Dendritic cell treated with granulocyte-macrophage colony-stimulating factor and Interleukin-4, amounts not matched to agents 40 ng/mL and 50 ng/mL, for 4 days (primary cell): Measurements from ENCODE around the gene CACNA2D1.
"Not testable (repeated sequence)": the region's sequence is repeated elsewhere in the genome, so short reads cannot be mapped to it uniquely, and the experiment has no call there.

ENCODE experiments used
- H3K27ac Mint-ChIP-seq: one replicate; pipeline ENCODE4 v1.8.0; 2022; ENCODE audit warnings: mild to moderate bottlenecking, mixed read lengths
- H3K27me3 Mint-ChIP-seq: one replicate; pipeline ENCODE4 v1.8.0; 2022; ENCODE audit warnings: mild to moderate bottlenecking, mixed read lengths
- H3K36me3 Mint-ChIP-seq: one replicate; pipeline ENCODE4 v1.8.0; 2022; ENCODE audit warnings: low read depth, mixed read lengths
- H3K4me1 Mint-ChIP-seq: one replicate; pipeline ENCODE4 v1.8.0; 2022; ENCODE audit warnings: low read depth, mixed read lengths
- H3K4me3 Mint-ChIP-seq: one replicate; pipeline ENCODE4 v1.8.0; 2022; ENCODE audit warnings: mild to moderate bottlenecking, moderate library complexity, mixed read lengths
- H3K9me3 Mint-ChIP-seq: one replicate; pipeline ENCODE4 v1.8.0; 2022; ENCODE audit warnings: mixed read lengths
- intact Hi-C: fragments of 100-400 bp; cut with micrococcal nuclease; formaldehyde crosslinking; loops from one replicate; pipeline ENCODE4 v1.15.0; 2022

The CACNA2D1 gene

GRCh38 chr7:82021036-82021435 lies 422.5 kb downstream of the CACNA2D1 start:
- intact Hi-C loops = no loop called here
- Mint-ChIP-seq H3K4me1 (no peaks in the 10 kb centered on the region), H3K9me3 (no peaks in the 10 kb centered on the region), H3K4me3 (no peak overlapping the region), H3K27me3 (no peaks in the 10 kb centered on the region), H3K27ac (no peak overlapping the region), H3K36me3 (no peaks in the 10 kb centered on the region)

DNA sequence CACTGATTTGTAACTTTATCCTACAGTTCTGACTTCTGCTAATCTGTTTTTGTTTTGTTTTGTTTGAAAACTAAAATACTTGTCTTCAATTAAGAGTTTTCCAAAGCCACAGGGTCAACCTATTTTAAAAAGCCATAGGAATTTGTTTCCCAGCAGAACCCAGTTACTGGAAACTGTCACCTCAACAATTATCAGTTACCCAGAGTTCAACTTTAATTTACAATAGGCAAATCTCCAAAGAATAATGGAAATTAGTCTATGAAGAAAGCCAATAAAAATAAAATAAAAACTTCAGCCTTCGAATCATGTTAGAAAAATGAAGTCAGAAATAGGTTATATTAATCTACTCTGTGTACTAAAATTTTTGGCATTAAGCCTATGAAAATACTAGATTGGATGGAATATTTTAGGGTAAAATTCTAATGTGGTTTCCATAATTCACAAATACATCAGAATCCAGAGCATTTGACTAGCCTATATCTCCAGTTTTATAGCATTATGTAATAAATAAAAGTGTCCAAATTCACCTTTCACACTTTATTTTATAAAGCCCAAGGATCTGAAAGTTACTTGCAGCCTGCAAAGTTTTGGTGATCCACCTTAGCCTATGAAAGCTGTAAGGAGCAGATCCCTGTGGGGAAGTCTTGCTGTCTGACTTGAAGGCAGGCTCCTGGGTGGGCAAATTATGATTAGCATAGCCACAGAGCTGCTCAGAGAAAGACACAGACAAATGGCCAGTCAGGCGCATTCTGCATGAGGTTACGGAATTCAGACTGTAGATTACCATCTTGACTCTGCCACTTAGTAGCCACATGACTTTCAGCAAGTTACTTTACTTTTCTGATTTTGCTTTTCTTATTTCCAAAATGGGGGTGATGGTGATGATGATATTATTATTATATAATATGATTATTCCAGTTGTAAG lies 423.8 kb downstream of the CACNA2D1 start:
- Mint-ChIP-seq H3K4me3 (no peak overlapping the region), H3K27ac (no peak overlapping the region), H3K27me3 (no peaks in the 10 kb centered on the region), H3K4me1 (no peaks in the 10 kb centered on the region), H3K9me3 (no peaks in the 10 kb centered on the region), H3K36me3 (no peaks in the 10 kb centered on the region)
- intact Hi-C loops = no loop called here

- H3K27me3 Mint-ChIP-seq = no peaks in the 10 kb centered on the region
Measured at GRCh38 chr7:82018226-82018625, 425.4 kb downstream of the CACNA2D1 start.

GRCh38 chr7:82017334-82017943 lies 426.1 kb downstream of the CACNA2D1 start:
- intact Hi-C loops = loop anchor here (1.0 kb wide), 2 partner anchors 518 to 535 kb away; no protein-coding TSS in a partner anchor
- H3K36me3 Mint-ChIP-seq = no peaks in the 10 kb centered on the region

More at GRCh38 chr7:82018226-82018625, 425.4 kb downstream of the CACNA2D1 start:
- Mint-ChIP-seq H3K27ac (no peak overlapping the region), H3K36me3 (no peaks in the 10 kb centered on the region), H3K9me3 (no peaks in the 10 kb centered on the region), H3K4me1 (no peaks in the 10 kb centered on the region), H3K4me3 (no peak overlapping the region)
- intact Hi-C loops = no loop called here

GRCh38 chr7:82015751-82016150 lies 427.8 kb downstream of the CACNA2D1 start:
- no peak overlapping the region for H3K4me3 Mint-ChIP-seq
- H3K27me3 Mint-ChIP-seq = no peaks in the 10 kb centered on the region
- H3K4me1 Mint-ChIP-seq = no peaks in the 10 kb centered on the region
- H3K9me3 Mint-ChIP-seq = no peaks in the 10 kb centered on the region
- intact Hi-C loops = no loop called here
- no peaks in the 10 kb centered on the region for H3K36me3 Mint-ChIP-seq
- H3K27ac Mint-ChIP-seq = no peak overlapping the region

More at GRCh38 chr7:82017334-82017943, 426.1 kb downstream of the CACNA2D1 start:
- Mint-ChIP-seq H3K4me1 (no peaks in the 10 kb centered on the region), H3K27me3 (no peaks in the 10 kb centered on the region), H3K9me3 (no peaks in the 10 kb centered on the region), H3K4me3 (no peak overlapping the region), H3K27ac (no peak overlapping the region)

- not testable (repeated sequence) for H3K9me3 Mint-ChIP-seq, H3K4me1 Mint-ChIP-seq, H3K4me3 Mint-ChIP-seq, H3K36me3 Mint-ChIP-seq, H3K27me3 Mint-ChIP-seq, H3K27ac Mint-ChIP-seq
- intact Hi-C loops = loop anchor here (5.0 kb wide), 1 partner anchor 57 kb away; no protein-coding TSS in a partner anchor
Measured at GRCh38 chr7:82014574-82014973, 429.0 kb downstream of the CACNA2D1 start.

- Mint-ChIP-seq H3K4me3 (no peak overlapping the region), H3K27ac (no peak overlapping the region), H3K4me1 (no peaks in the 10 kb centered on the region), H3K9me3 (no peaks in the 10 kb centered on the region), H3K36me3 (no peaks in the 10 kb centered on the region), H3K27me3 (no peaks in the 10 kb centered on the region)
- intact Hi-C loops = loop anchor here (5.0 kb wide), 1 partner anchor 55 kb away; no protein-coding TSS in a partner anchor
Measured at GRCh38 chr7:82012453-82012852, 431.1 kb downstream of the CACNA2D1 start.

DNA sequence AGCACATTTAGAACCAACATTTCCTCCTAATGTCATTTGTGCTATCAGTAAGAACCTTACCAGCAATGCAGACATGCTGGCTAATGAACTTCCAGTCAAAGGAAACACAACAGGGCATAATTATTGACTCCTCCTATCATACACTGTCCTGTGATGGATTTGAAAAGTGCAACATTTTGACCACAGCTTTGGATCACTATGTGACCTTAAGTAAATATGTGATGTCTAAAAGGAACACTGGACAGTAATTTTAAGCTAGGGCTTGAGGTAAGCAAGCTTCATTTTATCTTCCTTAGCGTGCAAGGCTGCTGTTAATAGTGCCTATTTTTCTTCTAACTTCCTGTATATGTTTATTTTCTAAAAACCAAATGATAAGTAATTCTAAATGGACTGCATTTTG lies 433.2 kb downstream of the CACNA2D1 start:
- Mint-ChIP-seq H3K27ac (no peak overlapping the region), H3K27me3 (no peaks in the 10 kb centered on the region), H3K4me1 (no peaks in the 10 kb centered on the region), H3K36me3 (no peaks in the 10 kb centered on the region), H3K9me3 (no peaks in the 10 kb centered on the region), H3K4me3 (no peak overlapping the region)
- intact Hi-C loops = loop anchor here (5.0 kb wide), 1 partner anchor 53 kb away; no protein-coding TSS in a partner anchor

GRCh38 chr7:82007315-82007714 lies 436.3 kb downstream of the CACNA2D1 start:
- Mint-ChIP-seq H3K4me3 (no peak overlapping the region), H3K27me3 (no peaks in the 10 kb centered on the region), H3K27ac (no peak overlapping the region), H3K36me3 (no peaks in the 10 kb centered on the region), H3K9me3 (no peaks in the 10 kb centered on the region), H3K4me1 (no peaks in the 10 kb centered on the region)
- intact Hi-C loops = no loop called here

DNA sequence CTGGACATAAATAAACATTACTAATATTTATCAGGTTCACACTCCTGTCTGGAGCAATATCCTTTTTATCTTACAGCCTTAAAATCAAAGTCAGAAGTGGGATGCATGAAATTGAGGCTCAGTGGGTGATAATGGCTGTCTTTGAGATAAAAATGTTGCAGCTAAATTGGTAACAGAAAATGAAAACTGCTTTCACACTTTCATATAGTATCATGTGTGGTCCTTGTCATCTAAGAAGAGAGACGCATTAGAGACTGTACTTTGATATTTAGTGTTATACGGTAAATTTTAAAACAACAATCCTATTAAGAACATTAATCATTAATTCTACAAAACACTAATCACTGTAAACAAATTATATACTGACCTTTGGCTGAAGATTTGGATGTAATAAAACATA lies 438.5 kb downstream of the CACNA2D1 start:
- no peaks in the 10 kb centered on the region for H3K4me1 Mint-ChIP-seq
- H3K27ac Mint-ChIP-seq = no peak overlapping the region
- no peaks in the 10 kb centered on the region for H3K9me3 Mint-ChIP-seq
- intact Hi-C loops = no loop called here
- no peaks in the 10 kb centered on the region for H3K27me3 Mint-ChIP-seq
- H3K4me3 Mint-ChIP-seq = no peak overlapping the region
- no peaks in the 10 kb centered on the region for H3K36me3 Mint-ChIP-seq

DNA sequence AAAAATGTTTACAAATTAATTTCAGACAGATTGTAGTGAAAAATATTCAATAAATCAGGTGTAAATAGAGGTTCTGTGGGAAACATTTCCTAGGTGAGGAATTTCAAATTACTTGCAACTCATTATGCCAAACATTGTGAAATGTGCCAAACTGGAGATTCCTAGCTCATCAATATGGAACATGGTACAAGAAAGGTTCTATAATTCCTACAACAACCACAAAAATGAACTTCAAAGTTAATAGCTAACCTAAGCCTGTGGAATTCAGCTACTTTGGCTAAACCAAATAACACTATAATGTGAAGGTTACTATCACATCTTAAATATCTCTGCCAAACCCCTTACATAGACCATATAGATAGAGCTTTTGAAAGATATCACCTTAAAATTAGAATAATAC lies 450.4 kb downstream of the CACNA2D1 start:
- Mint-ChIP-seq H3K9me3 (no peaks in the 10 kb centered on the region), H3K27ac (no peak overlapping the region), H3K4me3 (no peak overlapping the region), H3K4me1 (no peaks in the 10 kb centered on the region), H3K36me3 (no peaks in the 10 kb centered on the region), H3K27me3 (no peaks in the 10 kb centered on the region)
- intact Hi-C loops = no loop called here

DNA sequence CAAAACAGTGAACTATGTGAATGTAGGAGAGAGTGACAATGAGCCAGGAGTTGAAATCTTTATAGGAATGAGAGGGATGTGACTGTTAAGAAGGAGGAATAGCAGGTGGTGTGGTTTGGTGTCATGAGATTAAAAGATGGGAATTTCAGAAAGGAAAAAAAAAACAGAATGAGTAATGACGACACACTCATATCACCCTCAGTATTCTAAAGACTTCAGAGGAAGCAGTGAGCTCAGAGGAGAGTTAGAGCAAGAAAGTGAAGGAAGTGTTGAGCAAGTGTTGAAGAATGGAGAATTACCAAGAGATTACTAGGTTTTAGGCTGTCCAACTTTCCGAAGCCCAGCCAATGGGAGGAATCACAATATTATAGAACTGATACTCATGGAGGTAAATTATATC lies 453.2 kb downstream of the CACNA2D1 start:
- H3K36me3 Mint-ChIP-seq = no peaks in the 10 kb centered on the region
- no peaks in the 10 kb centered on the region for H3K27me3 Mint-ChIP-seq
- H3K9me3 Mint-ChIP-seq = no peaks in the 10 kb centered on the region
- no peaks in the 10 kb centered on the region for H3K4me1 Mint-ChIP-seq
- intact Hi-C loops = no loop called here
- H3K27ac Mint-ChIP-seq = no peak overlapping the region
- no peak overlapping the region for H3K4me3 Mint-ChIP-seq

- H3K36me3 Mint-ChIP-seq = no peaks in the 10 kb centered on the region
- intact Hi-C loops = no loop called here
- H3K4me3 Mint-ChIP-seq = no peak overlapping the region
- H3K4me1 Mint-ChIP-seq = no peaks in the 10 kb centered on the region
- no peak overlapping the region for H3K27ac Mint-ChIP-seq
- no peaks in the 10 kb centered on the region for H3K27me3 Mint-ChIP-seq
- H3K9me3 Mint-ChIP-seq = no peaks in the 10 kb centered on the region
Measured at GRCh38 chr7:81986723-81987470, 456.7 kb downstream of the CACNA2D1 start.

DNA sequence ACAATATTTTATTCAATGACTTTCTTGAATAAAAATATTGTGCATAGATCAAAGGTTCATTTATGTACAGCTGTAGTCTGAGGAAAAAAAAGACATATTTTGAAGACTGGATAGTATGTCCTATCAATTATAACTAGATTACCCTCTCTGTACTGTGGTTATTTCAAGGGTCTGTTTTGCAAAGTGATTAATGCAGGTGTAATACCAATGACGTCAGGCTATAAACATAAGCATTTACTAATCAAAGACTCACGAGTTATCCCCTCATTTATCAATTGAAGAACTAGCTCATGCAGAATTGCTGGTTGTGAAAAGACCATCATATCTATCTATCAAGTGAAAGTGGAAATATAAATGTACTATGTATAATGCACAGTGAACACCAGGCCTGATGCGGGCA lies 460.2 kb downstream of the CACNA2D1 start:
- Mint-ChIP-seq H3K4me1 (no peaks in the 10 kb centered on the region), H3K4me3 (no peak overlapping the region), H3K9me3 (no peaks in the 10 kb centered on the region), H3K27ac (no peak overlapping the region), H3K36me3 (no peaks in the 10 kb centered on the region), H3K27me3 (no peaks in the 10 kb centered on the region)
- intact Hi-C loops = no loop called here
